H9 (cell line): ENCODE data around the gene CDKAL1. TPM values are rescaled to one million over a fixed set of nuclear protein-coding genes. Genes with fewer than 3 reads are reported as not detected.

ENCODE experiments used
- DNase-seq: peaks from one replicate; pipeline ENCODE4 v3.0.0-alpha.2; 2017
- H2AFZ ChIP-seq: one replicate; pipeline ENCODE4 v1.6.1; 2013; ENCODE audit warnings: mild to moderate bottlenecking, low read length, control low read depth, moderate library complexity
- H2AK5ac ChIP-seq: 2 replicates; pipeline ENCODE4 v1.6.1; 2013; ENCODE audit warnings: low read length, control low read depth, mixed read lengths; ENCODE audit not compliant: insufficient read length
- H2BK120ac ChIP-seq: one replicate; pipeline ENCODE4 v1.6.1; 2013; ENCODE audit warnings: low read depth, mild to moderate bottlenecking, low read length, control low read depth, inconsistent platforms; ENCODE audit not compliant: poor library complexity, severe bottlenecking
- H2BK12ac ChIP-seq: 2 replicates; pipeline ENCODE4 v1.6.1; 2013; ENCODE audit warnings: low read length, control low read depth, mixed read lengths, low read depth; ENCODE audit not compliant: insufficient read length
- H2BK15ac ChIP-seq: 2 replicates; pipeline ENCODE4 v1.6.1; 2013; ENCODE audit warnings: low read depth, low read length, control low read depth
- H2BK20ac ChIP-seq: one replicate; pipeline ENCODE4 v1.6.1; 2013; ENCODE audit warnings: low read depth, mild to moderate bottlenecking, low read length, control low read depth, inconsistent platforms; ENCODE audit not compliant: poor library complexity, severe bottlenecking
- H2BK5ac ChIP-seq: 2 replicates; pipeline ENCODE4 v1.6.1; 2013; ENCODE audit warnings: low read length, control low read depth, mixed read lengths; ENCODE audit not compliant: insufficient read length
- H3K14ac ChIP-seq: 2 replicates; pipeline ENCODE4 v1.6.1; 2013; ENCODE audit warnings: low read length, control low read depth; ENCODE audit not compliant: insufficient read depth
- H3K18ac ChIP-seq: 2 replicates; pipeline ENCODE4 v1.6.1; 2013; ENCODE audit warnings: low read depth, mild to moderate bottlenecking, mixed read lengths, low read length, control low read depth; ENCODE audit not compliant: insufficient read length
- H3K23ac ChIP-seq: 2 replicates; pipeline ENCODE4 v1.6.1; 2013; ENCODE audit warnings: low read length, control low read depth, mixed read lengths, low read depth; ENCODE audit not compliant: insufficient read length
- H3K23me2 ChIP-seq: 2 replicates; pipeline ENCODE4 v1.6.1; 2013; ENCODE audit warnings: low read depth, mild to moderate bottlenecking, mixed read lengths, low read length, control low read depth; ENCODE audit not compliant: insufficient read length, poor library complexity, severe bottlenecking
- H3K27ac ChIP-seq: 2 replicates; pipeline ENCODE4 v1.5.1; 2013; ENCODE audit warnings: low read length, control low read depth, mixed read lengths, low read depth; ENCODE audit not compliant: insufficient read length
- H3K27me3 ChIP-seq: 2 replicates; pipeline ENCODE4 v1.6.1; 2013; ENCODE audit warnings: low read length, control low read depth, inconsistent platforms; ENCODE audit not compliant: insufficient read depth
- H3K4ac ChIP-seq: 2 replicates; pipeline ENCODE4 v1.6.1; 2013; ENCODE audit warnings: low read depth, mild to moderate bottlenecking, control low read depth, inconsistent platforms, low read length, moderate library complexity
- H3K4me1 ChIP-seq: 2 replicates; pipeline ENCODE4 v1.6.1; 2013; ENCODE audit warnings: low read length, control low read depth, inconsistent platforms; ENCODE audit not compliant: insufficient read depth
- H3K4me2 ChIP-seq: 2 replicates; pipeline ENCODE4 v1.6.1; 2013; ENCODE audit warnings: low read length, control low read depth, mixed read lengths; ENCODE audit not compliant: insufficient read length, insufficient read depth
- H3K56ac ChIP-seq: 2 replicates; pipeline ENCODE4 v1.6.1; 2013; ENCODE audit warnings: low read depth, mild to moderate bottlenecking, mixed read lengths, low read length, control low read depth; ENCODE audit not compliant: insufficient read length
- H3K79me1 ChIP-seq: 2 replicates; pipeline ENCODE4 v1.6.1; 2013; ENCODE audit warnings: low read depth, mild to moderate bottlenecking, moderate library complexity, low read length, control low read depth, inconsistent platforms; ENCODE audit not compliant: insufficient read depth, poor library complexity, severe bottlenecking
- H3K79me2 ChIP-seq: 2 replicates; pipeline ENCODE4 v1.6.1; 2013; ENCODE audit warnings: low read length, control low read depth, inconsistent platforms; ENCODE audit not compliant: insufficient read depth
- H3K9ac ChIP-seq: 2 replicates; pipeline ENCODE4 v1.6.1; 2013; ENCODE audit warnings: low read length, control low read depth, mixed read lengths; ENCODE audit not compliant: insufficient read length; ENCODE audit errors: extremely low read depth
- H3K9me3 ChIP-seq: one replicate; pipeline ENCODE4 v1.6.1; 2013; ENCODE audit warnings: low read depth, low read length, inconsistent platforms; ENCODE audit not compliant: control insufficient read depth
- H3T11ph ChIP-seq: one replicate; pipeline ENCODE4 v1.6.1; 2013; ENCODE audit warnings: mild to moderate bottlenecking, low read length, control low read depth, inconsistent platforms
- H4K20me1 ChIP-seq: one replicate; pipeline ENCODE4 v1.6.1; 2013; ENCODE audit not compliant: control insufficient read depth, insufficient read length, insufficient read depth
- H4K5ac ChIP-seq: 2 replicates; pipeline ENCODE4 v1.6.1; 2013; ENCODE audit warnings: low read depth, mild to moderate bottlenecking, mixed read lengths, low read length, control low read depth; ENCODE audit not compliant: insufficient read length
- H4K8ac ChIP-seq: replicated peaks from 2 replicates; pipeline ENCODE4 v1.6.1; 2013; ENCODE audit warnings: low read length, control low read depth, mixed read lengths, low read depth; ENCODE audit not compliant: insufficient read length
- H4K91ac ChIP-seq: 2 replicates; pipeline ENCODE4 v1.6.1; 2013; ENCODE audit warnings: low read depth, mild to moderate bottlenecking, moderate library complexity, mixed read lengths, low read length, control low read depth; ENCODE audit not compliant: insufficient read length
- H3K27ac Mint-ChIP-seq, 3 experiments: 2 replicates in 2 of 3; 3 replicates in 1 of 3; pipeline ENCODE4 v1.8.0; 2020 to 2021; ENCODE audit warnings: mixed read lengths in 3 of 3, mild to moderate bottlenecking in 1 of 3, moderate library complexity in 1 of 3
- H3K27me3 Mint-ChIP-seq: 2 replicates; pipeline ENCODE4 v1.8.0; 2021; ENCODE audit warnings: low read depth, mild to moderate bottlenecking, moderate library complexity, mixed read lengths
- H3K36me3 Mint-ChIP-seq, 3 experiments: 2 replicates in 2 of 3; 3 replicates in 1 of 3; pipeline ENCODE4 v1.8.0; 2020 to 2021; ENCODE audit warnings: low read depth in 3 of 3, mixed read lengths in 3 of 3; ENCODE audit not compliant: insufficient read depth in 1 of 3
- H3K4me1 Mint-ChIP-seq, 2 experiments: 2 replicates each; pipeline ENCODE4 v1.8.0; 2020; ENCODE audit warnings: mixed read lengths in 2 of 2
- H3K4me3 Mint-ChIP-seq, 2 experiments: 2 replicates in 1 of 2; 3 replicates in 1 of 2; pipeline ENCODE4 v1.8.0; 2020 to 2021; ENCODE audit warnings: mild to moderate bottlenecking in 2 of 2, mixed read lengths in 2 of 2, moderate library complexity in 1 of 2
- H3K9me3 Mint-ChIP-seq, 2 experiments: 2 replicates in 1 of 2; 3 replicates in 1 of 2; pipeline ENCODE4 v1.8.0; 2020; ENCODE audit warnings: mild to moderate bottlenecking in 2 of 2, mixed read lengths in 2 of 2, moderate library complexity in 1 of 2
- WGBS: extraction: QIAGEN DNeasy Blood & Tissue Kit; methylation state at CpG from one replicate; pipeline ENCODE4 v1.1.7; 2013; ENCODE audit warnings: missing lambda C conversion rate, low lambda C conversion rate, mixed read lengths; ENCODE audit not compliant: insufficient read length; ENCODE audit errors: extremely low coverage; 5-methylcytosine and 5-hydroxymethylcytosine counted together
- total RNA-seq: library from RNA; stranded (reverse); gene quantifications from 2 replicates; pipeline ENCODE4 v1.2.1, GENCODE V29; 2021
- TF ChIP-seq, protein P1 (sequence below): fragments of 200-600 bp; sonication (generic); conservative IDR thresholded peaks from 3 replicates; pipeline ENCODE4 v1.8.0; 2021; ENCODE audit warnings: antibody characterized with exemption, mild to moderate bottlenecking

Gene CDKAL1
- total RNA-seq, 1 experiment from 2014 or later, result 23.0 TPM

DNA sequence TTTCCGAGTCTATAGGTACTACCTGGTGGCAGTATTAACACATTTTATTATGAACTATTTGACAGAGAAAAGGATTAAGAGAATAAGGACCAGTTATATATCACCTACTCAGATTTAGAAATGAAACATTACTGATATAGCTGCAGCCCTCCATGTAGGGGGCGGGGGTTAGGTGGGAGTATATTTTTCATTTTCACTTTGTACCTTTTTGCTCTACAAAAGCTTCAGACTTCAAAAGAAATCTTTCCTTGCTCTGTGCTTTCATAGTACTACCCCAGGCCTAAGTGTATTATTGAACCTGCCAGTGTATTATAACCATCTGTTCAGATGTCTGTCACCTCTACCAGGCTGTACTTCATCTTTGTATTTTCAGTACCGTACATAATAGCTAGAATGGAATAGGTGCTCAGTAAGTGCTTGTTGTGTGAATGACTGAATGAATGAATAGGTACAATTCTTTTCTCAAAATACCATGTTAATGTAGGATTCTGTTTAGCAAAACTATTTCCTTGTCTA, 43.0 kb downstream of the CDKAL1 start:
- Histone ChIP-seq H3K4me1 (no peaks in the 10 kb centered on the region; the same call in 1 of the 2 replicates), H3K4ac (no peak overlapping the region), H3K14ac (no peak overlapping the region), H2BK120ac (no peak overlapping the region), H2AK5ac (no peak overlapping the region), H3T11ph (no peak overlapping the region), H2BK15ac (no peak overlapping the region), H4K91ac (no peak overlapping the region), H3K18ac (no peak overlapping the region), H3K56ac (no peak overlapping the region), H4K20me1 (no peaks in the 10 kb centered on the region), H3K4me2 (no peak overlapping the region), H4K5ac (no peak overlapping the region), H4K8ac (no peak overlapping the region), H2BK12ac (no peak overlapping the region), H3K27ac (no peak overlapping the region), H3K9ac (no peak overlapping the region), H3K23me2 (no peaks in the 10 kb centered on the region), H2BK5ac (no peak overlapping the region), H3K79me1 (no peaks in the 10 kb centered on the region), H3K9me3 (no peaks in the 10 kb centered on the region), H3K79me2 (no peaks in the 10 kb centered on the region), H3K27me3 (no peaks in the 10 kb centered on the region), H2BK20ac (no peak overlapping the region), H3K23ac (no peak overlapping the region), H2AFZ (no peak overlapping the region)
- TF ChIP-seq, protein P1, sequence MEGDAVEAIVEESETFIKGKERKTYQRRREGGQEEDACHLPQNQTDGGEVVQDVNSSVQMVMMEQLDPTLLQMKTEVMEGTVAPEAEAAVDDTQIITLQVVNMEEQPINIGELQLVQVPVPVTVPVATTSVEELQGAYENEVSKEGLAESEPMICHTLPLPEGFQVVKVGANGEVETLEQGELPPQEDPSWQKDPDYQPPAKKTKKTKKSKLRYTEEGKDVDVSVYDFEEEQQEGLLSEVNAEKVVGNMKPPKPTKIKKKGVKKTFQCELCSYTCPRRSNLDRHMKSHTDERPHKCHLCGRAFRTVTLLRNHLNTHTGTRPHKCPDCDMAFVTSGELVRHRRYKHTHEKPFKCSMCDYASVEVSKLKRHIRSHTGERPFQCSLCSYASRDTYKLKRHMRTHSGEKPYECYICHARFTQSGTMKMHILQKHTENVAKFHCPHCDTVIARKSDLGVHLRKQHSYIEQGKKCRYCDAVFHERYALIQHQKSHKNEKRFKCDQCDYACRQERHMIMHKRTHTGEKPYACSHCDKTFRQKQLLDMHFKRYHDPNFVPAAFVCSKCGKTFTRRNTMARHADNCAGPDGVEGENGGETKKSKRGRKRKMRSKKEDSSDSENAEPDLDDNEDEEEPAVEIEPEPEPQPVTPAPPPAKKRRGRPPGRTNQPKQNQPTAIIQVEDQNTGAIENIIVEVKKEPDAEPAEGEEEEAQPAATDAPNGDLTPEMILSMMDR, result no peak
- Mint-ChIP-seq H3K27me3 (no peaks in the 10 kb centered on the region), H3K27ac (no peak overlapping the region), H3K36me3 (peaks cover 0 to 3% (median 0%) of the 10 kb centered on the region in 3 experiments; a peak in 1 of 7 replicates), H3K4me3 (no peak overlapping the region), H3K4me1 (peaks cover 9% of the 10 kb centered on the region in 2 experiments), H3K9me3 (no peaks in the 10 kb centered on the region)
- no peak for DNase-seq
- no CpG with 5 or more reads among the region's 3 CpGs for whole genome bisulfite sequencing
